Ureter (tissue), 1 donor: ENCODE results near the gene RAP1GDS1. TPM values are rescaled to one million over a fixed set of nuclear protein-coding genes. Genes with fewer than 3 reads are reported as not detected.
"Not testable (repeated sequence)": the region's sequence is repeated elsewhere in the genome, so short reads cannot be mapped to it uniquely, and the experiment has no call there.

Source experiments
- DNase-seq: peaks from one replicate; pipeline ENCODE4 v3.0.0-alpha.2; 2020; ENCODE audit warnings: low spot score
- total RNA-seq: library from RNA; stranded (reverse); gene quantifications from one replicate; pipeline ENCODE4 v1.2.4, GENCODE V29; 2023
- donor health status: DM: yes; HTN: yes; CAD: no.

Gene RAP1GDS1
- total RNA-seq, 1 donor from 2014 or later, result 56.7 TPM

DNA sequence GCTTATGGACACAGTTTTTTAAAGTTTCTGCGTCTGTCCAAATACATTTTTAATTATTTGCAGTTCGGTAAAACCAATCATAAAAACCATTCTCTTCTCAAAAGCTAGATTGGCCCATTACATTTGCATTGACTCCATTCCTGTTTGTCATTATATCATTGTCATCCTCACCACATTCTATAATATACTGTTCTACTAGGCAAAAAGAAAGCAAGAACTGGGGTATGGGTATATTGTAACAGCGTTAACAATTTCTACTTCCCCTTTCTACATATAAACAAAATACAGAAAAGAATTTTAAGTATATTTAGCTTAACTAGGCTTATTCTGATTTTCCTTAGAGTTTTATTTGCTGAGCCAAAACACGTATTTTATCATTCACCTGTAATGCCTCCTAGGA is 91.8 kb downstream of the RAP1GDS1 start:
- DNase-seq, result no peak

GRCh38 chr4:98358630-98359248 is 97.6 kb downstream of the RAP1GDS1 start:
- DNase-seq, result no peak

GRCh38 chr4:98359646-98360045 is 98.5 kb downstream of the RAP1GDS1 start:
- no peak for DNase-seq

DNA sequence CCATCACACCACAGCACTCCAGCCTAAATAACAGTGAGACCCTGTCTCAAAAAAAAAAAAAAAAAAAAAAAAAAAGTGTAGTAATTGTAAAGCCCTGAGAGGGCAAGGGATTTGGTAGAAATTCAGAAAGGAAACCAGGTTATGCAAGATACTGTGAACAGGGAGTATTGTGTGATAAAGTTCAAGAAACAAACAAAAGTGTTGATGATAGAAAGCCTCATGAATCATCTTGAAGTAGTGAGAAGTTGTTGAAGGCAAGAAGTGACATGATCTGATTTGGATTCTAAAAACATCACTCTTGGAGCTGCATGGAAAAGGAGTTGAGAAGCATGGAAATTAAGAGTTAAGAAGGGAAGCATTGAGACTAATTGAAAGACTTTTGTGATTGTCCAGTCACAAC is 102.2 kb downstream of the RAP1GDS1 start:
- no peak for DNase-seq

DNA sequence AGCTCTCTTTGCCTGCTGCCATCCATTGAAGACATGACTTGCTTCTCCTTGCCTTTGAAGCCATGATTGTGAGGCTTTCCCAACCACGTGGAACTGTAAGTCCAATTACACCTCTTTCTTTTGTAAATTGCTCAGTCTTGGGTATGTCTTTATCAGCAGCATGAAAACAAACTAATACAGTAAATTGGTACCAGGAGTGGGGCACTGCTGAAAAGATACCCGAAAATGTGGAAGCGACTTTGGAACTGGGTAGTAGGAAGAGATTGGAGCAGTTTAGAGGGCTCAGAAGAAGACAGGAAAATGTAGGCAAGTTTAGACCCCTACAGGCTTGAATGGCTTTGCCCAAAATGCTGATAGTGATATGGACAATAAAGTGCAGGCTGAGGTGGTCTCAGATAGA is 105.1 kb downstream of the RAP1GDS1 start:
- not testable (repeated sequence) for DNase-seq

- not testable (repeated sequence) for DNase-seq
Measured at GRCh38 chr4:98368000-98368399, 106.8 kb downstream of the RAP1GDS1 start.

- no peak for DNase-seq
Measured at GRCh38 chr4:98369322-98369721, 108.1 kb downstream of the RAP1GDS1 start.

GRCh38 chr4:98374643-98375042 is 113.5 kb downstream of the RAP1GDS1 start:
- DNase-seq, result no peak

DNA sequence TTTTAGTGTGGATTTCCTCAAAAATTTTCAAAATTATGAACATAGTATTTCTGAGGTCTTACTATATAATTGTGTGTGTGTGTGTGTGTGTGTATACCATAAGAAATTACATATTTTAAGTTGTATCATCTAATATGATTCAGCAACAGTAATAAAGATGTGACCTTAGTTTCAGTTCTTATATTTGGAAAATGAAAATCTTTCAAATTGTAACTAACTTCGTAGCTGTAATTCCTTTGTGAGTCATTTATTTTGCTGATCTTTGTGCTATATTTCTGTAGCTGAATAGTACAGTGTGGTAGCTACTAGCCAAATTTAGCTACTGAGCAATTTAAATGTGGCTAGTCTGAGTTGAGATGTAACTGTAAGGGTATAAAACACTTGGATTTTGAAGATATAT is 116.4 kb downstream of the RAP1GDS1 start:
- DNase-seq, result no peak

- no peak for DNase-seq
Measured at GRCh38 chr4:98381306-98381705, 120.1 kb downstream of the RAP1GDS1 start.

DNA sequence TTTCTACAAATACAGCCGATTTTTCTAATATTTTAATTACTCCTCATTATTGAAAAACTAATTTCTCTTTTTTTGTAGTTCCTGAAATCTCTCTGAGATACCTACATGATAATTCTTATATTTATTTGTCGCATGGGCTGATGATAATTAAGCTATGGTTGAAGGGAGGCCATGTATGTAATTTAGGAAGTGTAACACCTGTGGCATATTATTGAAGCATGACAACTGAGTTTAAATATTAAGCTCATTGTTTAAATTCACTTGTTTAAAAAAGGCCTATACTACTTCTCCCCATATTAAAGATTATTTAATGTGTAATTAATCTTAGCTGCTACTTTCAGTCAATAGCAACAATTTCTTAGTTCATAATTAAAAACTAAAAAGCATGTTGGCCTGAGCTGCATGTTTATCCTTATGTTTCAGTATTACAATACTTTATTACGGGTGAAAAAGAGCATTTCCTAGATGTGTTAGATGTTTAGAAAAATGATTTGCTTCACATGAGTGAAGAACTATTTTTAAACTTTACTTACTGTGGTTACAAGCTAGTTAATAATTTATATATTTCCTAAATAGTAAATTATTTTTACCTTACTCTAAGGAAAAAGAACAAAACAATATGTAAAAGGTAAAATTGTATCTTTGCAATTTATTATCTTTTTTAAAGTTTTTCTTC is 122.4 kb downstream of the RAP1GDS1 start:
- DNase-seq, result no peak

DNA sequence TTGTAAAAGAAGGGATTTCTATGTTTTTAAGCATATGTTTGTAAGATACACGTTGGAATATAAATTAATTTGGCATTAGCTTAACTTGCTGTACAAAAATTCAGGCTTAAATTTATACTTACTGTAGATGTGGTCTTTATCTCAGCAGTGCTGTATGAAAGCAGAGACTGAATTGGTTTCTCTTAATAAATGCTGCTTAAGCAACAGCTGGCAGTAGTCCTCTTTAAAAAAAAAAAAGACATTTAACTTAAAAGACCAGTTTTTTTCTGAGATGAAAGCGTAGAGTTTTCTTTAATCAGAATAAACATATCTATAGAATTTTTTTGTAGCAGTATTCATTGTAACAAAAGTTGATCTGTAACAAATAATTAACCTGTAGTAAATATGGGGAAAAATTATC is 124.6 kb downstream of the RAP1GDS1 start:
- DNase-seq, result no peak

- DNase-seq, result no peak
Measured at GRCh38 chr4:98387345-98388026, 126.3 kb downstream of the RAP1GDS1 start.

DNA sequence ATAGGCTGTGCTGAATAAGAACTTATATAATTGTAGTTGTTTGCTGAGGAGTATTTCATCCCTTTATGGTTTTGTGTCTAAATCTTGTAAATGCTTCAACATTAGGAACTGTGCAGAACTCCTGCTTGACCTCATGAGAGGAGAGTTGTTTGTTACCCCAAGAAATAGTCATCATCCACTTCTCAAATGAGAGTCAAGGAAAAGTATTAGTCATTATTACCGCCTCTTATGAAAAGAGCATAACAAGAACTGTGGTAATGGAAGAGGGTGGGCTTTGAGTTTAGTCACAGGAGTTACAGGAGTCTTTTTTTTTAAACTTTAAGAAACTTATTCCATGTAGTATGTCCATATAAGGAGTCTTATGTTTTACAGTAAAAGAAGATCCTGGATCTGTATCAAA is 132.9 kb downstream of the RAP1GDS1 start:
- no peak for DNase-seq

DNA sequence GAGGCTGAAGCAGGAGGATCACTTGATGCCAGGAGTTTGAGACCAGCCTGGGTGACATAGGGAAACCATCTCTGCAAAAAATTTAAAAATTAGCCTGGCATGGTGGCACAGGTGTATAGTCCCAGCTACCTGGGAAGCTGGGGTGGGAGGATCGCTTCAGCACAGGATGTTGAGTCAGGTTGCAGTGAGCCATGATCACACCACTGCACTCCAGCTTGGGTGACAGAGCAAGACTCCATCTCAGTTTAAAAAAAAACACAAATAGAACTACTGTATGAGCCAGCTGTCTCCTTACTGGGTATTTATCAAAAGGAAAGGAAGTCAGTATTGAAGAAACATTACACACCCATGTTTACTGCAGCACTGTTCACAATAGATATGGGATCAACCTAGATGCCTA is 138.7 kb downstream of the RAP1GDS1 start:
- no peak for DNase-seq

- DNase-seq, result no peak
Measured at GRCh38 chr4:98406819-98407218, 145.6 kb downstream of the RAP1GDS1 start.

GRCh38 chr4:98411731-98412130 is 150.5 kb downstream of the RAP1GDS1 start:
- DNase-seq, result no peak

GRCh38 chr4:98416844-98417243 is 155.7 kb downstream of the RAP1GDS1 start:
- DNase-seq, result no peak

DNA sequence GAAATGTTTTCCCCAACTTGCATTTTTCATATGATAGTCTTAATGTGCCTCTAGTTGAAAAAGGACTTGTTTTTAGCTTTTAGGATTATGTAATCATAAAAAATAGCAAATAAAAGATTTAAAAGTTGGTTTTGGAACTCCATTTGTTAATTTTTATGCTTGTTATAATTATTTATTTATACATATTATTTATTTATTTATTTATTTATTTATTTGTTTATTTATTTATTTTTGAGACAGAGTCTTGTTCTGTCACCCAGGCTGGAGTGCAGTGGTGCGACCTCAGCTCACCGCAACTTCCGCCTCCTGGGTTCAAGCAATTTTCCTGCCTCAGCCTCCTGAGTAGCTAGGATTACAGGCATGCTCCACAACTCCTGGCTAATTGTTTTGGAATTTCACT is 159.0 kb downstream of the RAP1GDS1 start:
- not testable (repeated sequence) for DNase-seq

DNA sequence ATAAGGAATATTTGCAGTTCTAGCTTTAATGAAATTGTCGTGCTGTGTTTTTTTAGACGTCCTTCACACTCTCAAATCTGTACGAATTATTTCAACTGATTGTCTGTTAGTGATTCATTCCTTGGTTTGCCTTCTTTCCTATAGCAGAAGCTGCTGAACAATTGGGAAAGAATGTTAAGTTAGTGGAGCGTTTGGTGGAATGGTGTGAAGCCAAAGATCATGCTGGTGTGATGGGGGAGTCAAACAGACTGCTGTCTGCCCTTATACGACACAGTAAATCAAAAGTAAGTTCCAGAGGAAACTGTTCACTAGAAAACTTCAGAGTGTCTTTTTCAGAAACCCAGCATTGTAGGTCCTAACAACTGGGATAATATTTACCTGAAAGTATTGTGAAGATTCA is 159.9 kb downstream of the RAP1GDS1 start:
- no peak for DNase-seq

DNA sequence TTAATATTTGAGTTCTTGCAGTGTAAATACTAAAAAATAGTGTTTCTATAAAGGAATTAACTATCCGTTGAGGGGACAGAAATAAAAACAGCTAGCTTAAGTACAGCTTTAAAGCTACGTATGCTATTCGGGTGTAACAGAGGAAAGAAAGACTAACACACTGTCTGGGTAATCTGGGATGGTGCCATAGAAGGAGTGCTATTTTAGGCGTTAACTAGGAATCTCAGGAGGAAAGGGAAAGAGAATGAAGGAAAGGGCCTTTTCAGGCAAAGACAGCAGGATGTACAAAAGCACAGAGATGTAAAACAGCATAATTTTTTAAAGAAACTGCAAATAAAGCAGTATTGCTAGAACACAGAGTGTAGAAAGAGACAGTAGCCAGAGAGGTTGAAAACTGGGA is 161.8 kb downstream of the RAP1GDS1 start:
- no peak for DNase-seq

DNA sequence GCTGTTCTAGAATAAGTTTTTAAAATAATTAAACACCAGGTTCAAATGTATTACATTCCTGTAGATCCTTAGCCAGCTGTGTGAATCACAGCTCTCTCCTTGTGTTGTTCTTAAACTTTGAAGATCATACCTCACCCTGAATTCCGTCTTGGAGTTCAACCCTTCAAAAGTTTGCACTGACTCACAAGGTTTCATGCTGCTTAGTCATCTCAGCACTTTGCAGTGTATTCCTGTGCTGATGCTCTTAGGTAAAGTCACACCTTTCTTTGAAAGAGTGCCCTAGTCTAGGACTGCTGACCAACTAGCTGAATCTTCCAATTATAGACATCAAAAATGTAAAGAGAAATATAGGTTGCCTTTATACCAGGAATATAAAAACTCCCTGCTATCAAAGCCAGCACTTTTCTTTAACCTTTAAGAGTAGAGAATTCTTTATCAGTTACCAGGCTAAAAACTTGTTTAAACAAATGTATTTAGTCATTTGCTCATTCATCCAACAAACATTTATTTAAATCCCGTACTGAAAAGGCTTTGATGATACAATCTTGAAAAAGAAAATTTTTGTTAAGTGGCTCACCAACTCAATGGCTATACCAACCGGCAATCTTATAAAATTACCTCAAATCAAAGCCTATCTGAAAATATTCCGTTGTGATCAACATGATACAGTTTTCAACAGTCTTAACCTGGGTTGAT is 169.7 kb downstream of the RAP1GDS1 start:
- no peak for DNase-seq

GRCh38 chr4:98433691-98434090 is 172.5 kb downstream of the RAP1GDS1 start:
- DNase-seq, result no peak
